ENCODE data around the gene INTS7.
"Not testable (repeated sequence)": the region's sequence is repeated elsewhere in the genome, so short reads cannot be mapped to it uniquely, and the experiment has no call there.

INTS7 gene

DNA sequence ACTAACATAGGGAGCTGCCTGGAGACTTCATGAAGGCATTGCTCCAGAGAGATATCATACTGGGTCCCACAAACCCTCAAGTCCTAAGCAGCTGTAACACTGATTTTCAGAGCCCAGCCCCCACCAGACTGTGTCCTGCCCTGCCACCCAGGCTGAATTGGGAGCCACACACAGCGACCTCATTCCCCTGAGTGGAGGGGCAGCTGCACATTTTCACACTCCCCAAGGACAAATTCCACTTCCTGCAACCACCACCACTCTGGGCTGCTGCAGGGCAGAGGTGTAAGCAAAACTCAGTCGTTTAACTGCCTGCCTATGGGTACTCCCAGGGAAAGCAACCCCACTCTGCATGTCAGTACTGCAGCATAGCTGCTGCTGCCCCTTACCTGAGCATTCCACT is 20.0 kb upstream of the INTS7 start:
- Mint-ChIP-seq H3K4me3 (no peak overlapping the region), H3K27me3 (ENCODE audit: low read depth) (no peaks in the 10 kb centered on the region), H3K27ac (no peak overlapping the region), H3K4me1 (ENCODE audit: low read depth) (peaks cover 18% of the 10 kb centered on the region), H3K9me3 (peaks cover 22% of the 10 kb centered on the region), H3K36me3 (ENCODE audit: low read depth) (peaks cover 80% of the 10 kb centered on the region)

DNA sequence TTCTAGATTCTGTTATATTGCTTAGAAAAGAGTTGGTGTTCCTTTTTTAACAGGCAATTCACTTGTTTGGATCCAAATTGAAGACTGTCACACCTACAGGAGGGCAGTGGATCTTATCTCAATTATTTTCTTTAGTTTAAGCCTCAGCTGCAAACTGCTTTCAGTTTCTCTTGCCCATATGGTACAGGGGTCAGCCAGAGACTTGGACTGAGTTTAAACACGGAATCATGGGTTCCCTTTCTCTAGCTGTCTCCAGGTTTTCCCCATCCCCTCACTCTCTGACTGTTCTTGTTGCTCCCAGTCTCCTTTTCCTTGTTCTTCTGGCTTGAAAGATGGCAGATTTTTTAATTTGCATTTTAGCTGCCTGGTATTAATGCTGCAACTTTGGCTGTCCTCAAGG is 18.6 kb upstream of the INTS7 start:
- Mint-ChIP-seq H3K27me3 (ENCODE audit: low read depth) (no peaks in the 10 kb centered on the region), H3K4me3 (no peak overlapping the region), H3K9me3 (peaks cover 22% of the 10 kb centered on the region), H3K27ac (no peak overlapping the region), H3K4me1 (ENCODE audit: low read depth) (peaks cover 18% of the 10 kb centered on the region), H3K36me3 (ENCODE audit: low read depth) (peaks cover 75% of the 10 kb centered on the region)

DNA sequence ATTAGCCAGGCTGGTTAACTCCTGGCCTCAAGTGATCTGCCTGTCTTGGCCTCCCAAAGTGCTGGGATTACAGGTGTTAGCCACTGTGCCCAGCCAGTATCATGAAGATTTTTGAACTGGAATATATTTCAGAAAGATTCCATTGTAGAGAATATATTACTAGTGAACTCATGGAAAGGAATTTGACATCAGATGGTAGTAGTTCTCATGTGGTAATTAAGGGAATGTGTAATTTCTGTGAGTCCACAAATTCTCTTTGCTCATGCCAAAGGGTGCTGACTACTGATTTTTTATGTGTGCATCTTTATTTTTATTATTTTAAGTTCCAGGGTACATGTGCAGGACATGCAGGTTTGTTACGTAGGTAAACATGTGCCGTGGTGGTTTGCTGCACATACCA is 10.6 kb upstream of the INTS7 start:
- Mint-ChIP-seq H3K4me3 (no peak overlapping the region), H3K27ac (no peak overlapping the region), H3K4me1 (ENCODE audit: low read depth) (peaks cover 13% of the 10 kb centered on the region), H3K36me3 (ENCODE audit: low read depth) (peaks cover 26% of the 10 kb centered on the region), H3K27me3 (ENCODE audit: low read depth) (no peaks in the 10 kb centered on the region), H3K9me3 (no peaks in the 10 kb centered on the region)

DNA sequence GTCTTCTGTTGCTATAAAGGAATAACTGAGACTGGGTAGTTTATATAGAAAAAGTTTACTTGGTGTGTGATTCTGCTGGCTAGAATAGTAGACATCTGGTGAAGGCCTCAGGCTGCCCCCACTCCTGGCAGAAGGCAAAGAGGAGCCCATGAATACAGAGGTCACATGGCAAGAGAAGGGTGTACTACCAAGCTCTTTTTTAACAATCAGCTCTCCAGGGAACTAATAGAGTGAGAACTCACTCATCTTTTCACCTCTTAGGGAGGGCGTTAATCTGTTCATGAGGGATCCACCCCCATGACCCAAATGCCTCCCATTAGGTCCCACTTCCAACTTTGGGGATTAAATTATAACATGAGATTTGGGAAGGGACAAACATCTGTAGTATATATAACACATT is 9.5 kb upstream of the INTS7 start:
- peaks cover 21% of the 10 kb centered on the region for H3K36me3 Mint-ChIP-seq (ENCODE audit: low read depth)
- H3K27ac Mint-ChIP-seq = peak overlapping the region; percentile 6
- peaks cover 18% of the 10 kb centered on the region for H3K4me1 Mint-ChIP-seq (ENCODE audit: low read depth)
- no peak overlapping the region for H3K4me3 Mint-ChIP-seq
- no peaks in the 10 kb centered on the region for H3K9me3 Mint-ChIP-seq
- H3K27me3 Mint-ChIP-seq (ENCODE audit: low read depth) = no peaks in the 10 kb centered on the region

- Mint-ChIP-seq H3K27me3 (ENCODE audit: low read depth) (no peaks in the 10 kb centered on the region), H3K4me3 (no peak overlapping the region), H3K9me3 (no peaks in the 10 kb centered on the region), H3K36me3 (ENCODE audit: low read depth) (peaks cover 18% of the 10 kb centered on the region), H3K27ac (no peak overlapping the region), H3K4me1 (ENCODE audit: low read depth) (peaks cover 33% of the 10 kb centered on the region)
These were observed 7.1 kb upstream of the INTS7 start for GRCh38 chr1:212042436-212042835.

DNA sequence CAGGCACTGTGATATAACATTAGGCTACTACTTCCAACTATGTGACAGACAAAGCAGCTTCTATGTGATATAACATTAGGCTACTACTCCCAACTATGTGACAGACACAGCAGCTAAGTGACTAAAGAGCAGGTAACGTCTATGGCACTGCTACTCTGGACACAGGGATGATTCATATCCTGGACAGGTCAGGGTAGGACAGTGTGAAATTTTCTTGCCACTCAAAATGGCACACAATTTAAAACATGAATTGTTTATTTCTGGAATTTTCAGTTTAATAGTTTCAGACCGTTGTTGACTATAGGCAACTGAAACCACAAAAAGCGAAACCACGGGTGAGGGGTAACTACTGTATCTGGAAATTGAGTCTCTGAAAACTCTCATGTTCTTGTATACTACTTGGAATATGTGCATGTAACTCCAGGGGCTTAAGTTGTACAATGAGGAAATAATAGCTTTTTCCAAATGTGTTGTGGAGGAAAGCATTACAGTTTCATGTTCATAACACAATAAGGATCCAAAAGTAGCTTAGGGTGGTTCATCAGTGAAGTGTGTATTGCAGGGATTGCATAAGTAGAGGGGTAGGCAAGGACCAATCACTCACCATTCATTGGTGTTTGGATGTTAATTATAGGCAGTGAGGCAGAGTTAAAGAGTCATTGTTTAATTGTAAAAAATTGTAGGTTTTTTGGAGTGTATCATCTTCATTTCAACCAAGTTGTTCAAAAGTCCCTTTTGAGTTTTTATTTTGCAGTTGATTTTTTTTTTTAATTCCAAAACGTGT is 5.5 kb upstream of the INTS7 start:
- Mint-ChIP-seq H3K27ac (peak overlapping the region; percentile 62), H3K4me3 (peak overlapping the region; percentile 66), H3K36me3 (ENCODE audit: low read depth) (peaks cover 11% of the 10 kb centered on the region), H3K9me3 (no peaks in the 10 kb centered on the region), H3K27me3 (ENCODE audit: low read depth) (no peaks in the 10 kb centered on the region), H3K4me1 (ENCODE audit: low read depth) (peaks cover 42% of the 10 kb centered on the region)

DNA sequence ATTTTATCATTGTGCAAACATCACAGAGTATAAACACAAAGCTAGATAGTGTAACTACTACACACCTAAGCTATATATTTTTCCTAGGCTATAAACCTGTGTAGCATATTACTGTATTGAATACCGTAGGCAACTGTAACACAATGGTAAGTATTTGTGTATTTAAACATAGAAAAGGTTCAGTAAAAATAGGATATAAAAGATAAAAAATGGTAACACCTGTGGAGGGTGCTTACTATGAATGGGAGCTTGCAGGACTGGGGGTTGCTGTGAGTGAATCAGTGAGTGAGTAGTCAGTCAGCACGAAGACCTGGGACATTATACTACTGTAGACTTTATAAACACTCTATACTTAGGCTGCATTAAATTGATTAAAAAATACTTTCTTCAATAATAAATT is 4.3 kb upstream of the INTS7 start:
- Mint-ChIP-seq H3K27ac (no peak overlapping the region), H3K36me3 (ENCODE audit: low read depth) (peaks cover 7% of the 10 kb centered on the region), H3K27me3 (ENCODE audit: low read depth) (no peaks in the 10 kb centered on the region), H3K4me3 (no peak overlapping the region), H3K4me1 (ENCODE audit: low read depth) (peaks cover 40% of the 10 kb centered on the region), H3K9me3 (no peaks in the 10 kb centered on the region)

DNA sequence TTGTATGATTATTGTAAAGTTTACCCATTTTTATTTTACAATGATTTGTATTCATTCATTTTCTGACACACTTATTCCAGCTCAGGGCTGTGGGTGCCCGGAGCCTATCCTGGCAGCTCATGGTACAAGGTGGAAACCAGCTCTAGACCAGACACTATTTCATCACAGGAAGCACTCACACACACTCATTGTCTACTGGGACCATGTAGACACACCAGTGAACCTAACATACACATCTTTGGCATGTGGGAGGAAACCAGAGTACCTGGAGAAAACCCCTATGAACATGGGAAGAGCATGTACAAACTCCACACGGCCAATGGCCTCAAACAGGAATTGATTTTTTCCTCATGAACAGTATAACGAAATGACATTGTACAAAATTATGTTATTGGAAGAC is 2.5 kb upstream of the INTS7 start:
- Mint-ChIP-seq H3K27me3 (ENCODE audit: low read depth) (no peaks in the 10 kb centered on the region), H3K4me1 (ENCODE audit: low read depth) (peaks cover 48% of the 10 kb centered on the region), H3K36me3 (ENCODE audit: low read depth) (peaks cover 7% of the 10 kb centered on the region), H3K4me3 (peak overlapping the region; percentile 68), H3K9me3 (no peaks in the 10 kb centered on the region), H3K27ac (peak overlapping the region; percentile 72)

DNA sequence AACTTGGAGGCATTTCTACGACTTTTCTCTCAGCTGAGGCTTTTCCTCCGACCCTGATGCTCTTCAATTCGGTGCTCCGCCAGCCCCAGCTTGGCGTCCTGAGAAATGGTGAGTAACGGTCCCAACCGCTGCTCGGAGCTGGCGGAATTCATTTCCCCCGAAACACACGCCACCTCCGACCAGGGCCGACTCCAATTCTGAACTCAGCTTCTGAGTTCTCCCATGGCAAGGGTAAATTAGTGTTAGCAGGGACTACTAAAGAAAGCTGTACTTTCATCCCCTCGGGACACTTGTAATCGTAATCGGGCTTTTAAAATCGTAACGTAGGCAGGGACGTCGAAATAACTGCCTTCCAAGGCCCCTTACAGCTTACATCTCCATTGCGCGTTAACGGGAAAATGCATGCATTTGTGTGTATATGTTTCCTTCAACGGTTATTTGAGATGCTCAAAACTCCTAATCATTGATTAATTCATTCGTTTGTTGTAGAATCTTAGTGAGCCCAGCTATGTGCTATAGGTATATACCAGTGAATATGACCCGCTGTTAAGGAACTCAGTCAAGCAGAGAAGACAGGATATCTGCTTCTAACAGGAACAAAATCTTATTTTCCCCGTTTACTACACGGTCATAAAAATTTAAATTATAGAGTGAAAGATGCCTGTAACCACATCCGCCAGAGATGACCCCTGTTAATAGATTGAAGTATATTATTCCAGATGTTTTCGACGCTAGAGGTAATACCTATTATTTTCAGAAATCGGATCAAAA is 663 bp upstream of the INTS7 start:
- Mint-ChIP-seq H3K4me3 (peak overlapping the region; percentile 86), H3K36me3 (ENCODE audit: low read depth) (peaks cover 15% of the 10 kb centered on the region), H3K9me3 (no peaks in the 10 kb centered on the region), H3K4me1 (ENCODE audit: low read depth) (peaks cover 59% of the 10 kb centered on the region), H3K27ac (peak overlapping the region; percentile 90), H3K27me3 (ENCODE audit: low read depth) (no peaks in the 10 kb centered on the region)

- no peaks in the 10 kb centered on the region for H3K27me3 Mint-ChIP-seq (ENCODE audit: low read depth)
- H3K27ac Mint-ChIP-seq = peak overlapping the region; percentile 90
- H3K9me3 Mint-ChIP-seq = no peaks in the 10 kb centered on the region
- H3K36me3 Mint-ChIP-seq (ENCODE audit: low read depth) = peaks cover 18% of the 10 kb centered on the region
- H3K4me3 Mint-ChIP-seq = peak overlapping the region; percentile 86
- peaks cover 52% of the 10 kb centered on the region for H3K4me1 Mint-ChIP-seq (ENCODE audit: low read depth)
These were observed 738 bp downstream of the INTS7 start for GRCh38 chr1:212034516-212035122.

- Mint-ChIP-seq H3K36me3 (ENCODE audit: low read depth) (peaks cover 20% of the 10 kb centered on the region), H3K4me3 (peak overlapping the region; percentile 9), H3K9me3 (no peaks in the 10 kb centered on the region), H3K27ac (no peak overlapping the region), H3K4me1 (ENCODE audit: low read depth) (peaks cover 39% of the 10 kb centered on the region), H3K27me3 (ENCODE audit: low read depth) (no peaks in the 10 kb centered on the region)
These were observed 4.3 kb downstream of the INTS7 start for GRCh38 chr1:212030936-212031528.

- not testable (repeated sequence) for H3K9me3 Mint-ChIP-seq; H3K4me3 Mint-ChIP-seq; H3K27me3 Mint-ChIP-seq (ENCODE audit: low read depth); H3K27ac Mint-ChIP-seq
- H3K4me1 Mint-ChIP-seq (ENCODE audit: low read depth) = peaks cover 31% of the 10 kb centered on the region
- peaks cover 29% of the 10 kb centered on the region for H3K36me3 Mint-ChIP-seq (ENCODE audit: low read depth)
These were observed 7.6 kb downstream of the INTS7 start for GRCh38 chr1:212027727-212028126.

DNA sequence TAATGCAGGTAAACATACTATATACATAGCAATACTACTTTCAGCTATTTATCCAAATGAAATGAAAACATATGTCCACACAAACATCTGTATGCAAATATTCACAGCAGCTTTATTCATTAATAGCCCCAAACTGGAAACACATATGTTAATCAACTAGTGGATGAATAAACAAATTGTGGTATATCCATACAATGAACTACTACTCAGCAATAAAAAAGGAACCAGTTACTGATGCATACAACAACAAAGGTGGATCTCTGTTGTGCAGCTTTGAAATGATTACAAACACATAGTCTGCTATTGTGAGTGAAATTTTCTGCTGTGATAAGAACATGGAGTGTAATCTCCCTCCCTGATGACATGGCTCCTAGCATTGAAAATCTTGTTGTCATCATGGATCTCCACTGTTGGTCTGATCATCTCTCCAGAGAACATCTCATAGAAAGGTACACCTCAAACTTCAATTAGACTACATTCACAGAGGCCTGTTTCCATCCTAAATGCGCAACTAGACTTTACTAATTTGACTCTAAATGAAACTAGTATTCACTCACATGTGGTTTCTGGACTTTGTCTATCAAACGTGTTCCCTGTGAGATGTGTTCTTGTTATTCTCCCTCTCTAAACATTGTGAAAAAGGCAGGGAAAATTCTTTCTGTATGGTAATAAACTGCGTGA is 10.7 kb downstream of the INTS7 start:
- peaks cover 7% of the 10 kb centered on the region for H3K9me3 Mint-ChIP-seq
- H3K27me3 Mint-ChIP-seq (ENCODE audit: low read depth) = no peaks in the 10 kb centered on the region
- peaks cover 15% of the 10 kb centered on the region for H3K4me1 Mint-ChIP-seq (ENCODE audit: low read depth)
- H3K27ac Mint-ChIP-seq = no peak overlapping the region
- H3K4me3 Mint-ChIP-seq = no peak overlapping the region
- H3K36me3 Mint-ChIP-seq (ENCODE audit: low read depth) = peaks cover 23% of the 10 kb centered on the region

- not testable (repeated sequence) for H3K27ac Mint-ChIP-seq; H3K4me3 Mint-ChIP-seq; H3K27me3 Mint-ChIP-seq (ENCODE audit: low read depth); H3K9me3 Mint-ChIP-seq
- peaks cover 11% of the 10 kb centered on the region for H3K4me1 Mint-ChIP-seq (ENCODE audit: low read depth)
- peaks cover 24% of the 10 kb centered on the region for H3K36me3 Mint-ChIP-seq (ENCODE audit: low read depth)
These were observed 12.4 kb downstream of the INTS7 start for GRCh38 chr1:212022908-212023307.

Data from T-helper 1 cell treated with Interleukin-12 subunit alpha and Interleukin-12 subunit beta and Interleukin-4 antibody, amounts not matched to agents 30 μg/mL and 1 μg/mL, for 36 hours (primary cell).